Caki2 (cell line): ENCODE measurements around the gene BEST4. TPM values are rescaled to one million over a fixed set of nuclear protein-coding genes. Genes with fewer than 3 reads are reported as not detected.
A peak's percentile ranks its signal among the peaks of the same experiment; 100 is the strongest.
"Not testable (repeated sequence)": the region's sequence is repeated elsewhere in the genome, so short reads cannot be mapped to it uniquely, and the experiment has no call there.

ENCODE experiments used
- DNase-seq: peaks from one replicate; pipeline ENCODE4 v3.0.0-alpha.2; 2015; ENCODE audit warnings: low read depth
- in situ Hi-C: cut with HindIII; loops from 2 replicates; pipeline ENCODE4 v1.10.0; 2016; ENCODE audit warnings: low sequenced_read_pairs, low pct_unique_long_range_greater_than_20kb, mixed read lengths
- total RNA-seq: library from RNA; depleted of rRNA; stranded (reverse); fragments of >200 nt; shearing (Covaris generic); gene quantifications from 2 replicates; pipeline ENCODE4 v1.2.3, GENCODE V29; 2014; ENCODE audit warnings: low replicate concordance

Gene BEST4
- total RNA-seq, 1 experiment from 2014 or later = not detected

- in situ Hi-C loops = no loop called here
These were observed 2.4 kb downstream of the BEST4 start for GRCh38 chr1:44785501-44786137.

GRCh38 chr1:44785029-44785380 lies 3.0 kb downstream of the BEST4 start:
- in situ Hi-C loops = no loop called here
- no peak for DNase-seq

More at GRCh38 chr1:44785501-44786137, 2.4 kb downstream of the BEST4 start:
- DNase-seq = no peak

GRCh38 chr1:44784094-44785028 lies 3.6 kb downstream of the BEST4 start:
- no peak for DNase-seq
- in situ Hi-C loops = no loop called here

DNA sequence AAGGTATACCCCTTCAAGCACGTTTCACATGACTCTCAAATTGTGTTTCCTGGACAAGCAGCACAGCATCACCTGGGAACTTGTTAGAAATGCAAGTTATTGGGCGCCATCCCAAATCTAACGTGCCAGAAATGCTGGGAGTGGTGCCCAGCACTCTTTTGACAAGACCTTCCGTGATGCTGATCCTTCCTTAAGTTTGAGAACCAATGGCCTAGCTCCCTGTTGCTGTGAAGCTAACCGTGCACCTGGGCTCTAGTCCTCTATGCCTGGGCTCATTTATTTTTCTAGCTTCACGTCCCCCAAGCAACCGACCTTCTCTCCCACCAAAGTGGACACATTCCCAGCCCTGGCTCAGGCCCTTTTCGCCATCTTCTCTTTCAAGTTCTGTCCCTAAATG lies 4.3 kb downstream of the BEST4 start:
- in situ Hi-C loops = no loop called here
- DNase-seq = no peak

GRCh38 chr1:44780583-44781121 lies 7.3 kb downstream of the BEST4 start:
- in situ Hi-C loops = no loop called here
- DNase-seq = no peak

GRCh38 chr1:44778705-44779576 lies 9.0 kb downstream of the BEST4 start:
- DNase-seq = no peak
- in situ Hi-C loops = no loop called here

DNA sequence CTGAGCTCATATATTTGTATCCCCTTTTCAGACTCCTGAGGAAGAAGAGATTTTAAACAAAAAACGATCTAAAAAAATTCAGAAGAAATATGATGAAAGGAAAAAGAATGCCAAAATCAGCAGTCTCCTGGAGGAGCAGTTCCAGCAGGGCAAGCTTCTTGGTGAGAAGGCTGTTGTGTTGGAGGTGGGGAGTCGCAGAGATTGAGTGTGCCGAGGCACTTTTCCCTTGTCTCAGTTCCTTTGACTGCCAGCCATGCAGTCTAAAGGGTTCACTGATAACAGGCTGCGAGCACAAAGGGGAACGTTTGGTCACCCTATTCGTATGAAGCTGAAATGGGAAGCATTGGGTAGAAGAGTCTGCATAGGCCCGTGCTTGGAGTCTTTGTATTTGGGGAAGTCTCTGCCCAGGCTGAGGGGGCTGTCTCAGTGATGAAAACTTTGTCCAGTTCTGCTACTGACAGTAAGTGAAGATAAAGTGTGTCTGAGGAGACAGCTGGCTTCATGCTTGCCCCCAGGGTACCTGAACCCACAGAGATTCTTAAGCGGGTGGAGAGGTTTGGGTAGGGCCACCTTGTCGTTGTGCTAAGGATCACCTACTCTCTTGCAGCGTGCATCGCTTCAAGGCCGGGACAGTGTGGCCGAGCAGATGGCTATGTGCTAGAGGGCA lies 9.9 kb downstream of the BEST4 start:
- in situ Hi-C loops = no loop called here
- no peak for DNase-seq

- in situ Hi-C loops = no loop called here
- no peak for DNase-seq
These were observed 10.4 kb downstream of the BEST4 start for GRCh38 chr1:44777547-44777946.

DNA sequence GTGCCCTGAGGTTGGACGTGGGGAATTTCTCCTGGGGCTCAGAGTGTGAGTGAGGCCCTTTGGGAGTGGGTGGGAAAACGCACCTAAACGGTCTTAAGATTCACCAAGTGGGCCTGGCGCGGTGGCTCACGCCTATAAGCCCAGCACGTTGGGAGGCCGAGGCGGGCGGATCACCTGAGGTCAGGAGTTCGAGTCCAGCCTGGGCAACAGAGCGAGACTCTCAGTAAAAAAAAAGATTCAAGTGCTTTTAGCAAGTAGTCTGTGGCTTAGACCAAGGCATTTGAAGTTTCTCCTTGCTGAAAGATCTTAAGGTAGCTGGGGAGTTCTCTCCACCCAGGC lies 11.3 kb downstream of the BEST4 start:
- no peak for DNase-seq
- in situ Hi-C loops = no loop called here

DNA sequence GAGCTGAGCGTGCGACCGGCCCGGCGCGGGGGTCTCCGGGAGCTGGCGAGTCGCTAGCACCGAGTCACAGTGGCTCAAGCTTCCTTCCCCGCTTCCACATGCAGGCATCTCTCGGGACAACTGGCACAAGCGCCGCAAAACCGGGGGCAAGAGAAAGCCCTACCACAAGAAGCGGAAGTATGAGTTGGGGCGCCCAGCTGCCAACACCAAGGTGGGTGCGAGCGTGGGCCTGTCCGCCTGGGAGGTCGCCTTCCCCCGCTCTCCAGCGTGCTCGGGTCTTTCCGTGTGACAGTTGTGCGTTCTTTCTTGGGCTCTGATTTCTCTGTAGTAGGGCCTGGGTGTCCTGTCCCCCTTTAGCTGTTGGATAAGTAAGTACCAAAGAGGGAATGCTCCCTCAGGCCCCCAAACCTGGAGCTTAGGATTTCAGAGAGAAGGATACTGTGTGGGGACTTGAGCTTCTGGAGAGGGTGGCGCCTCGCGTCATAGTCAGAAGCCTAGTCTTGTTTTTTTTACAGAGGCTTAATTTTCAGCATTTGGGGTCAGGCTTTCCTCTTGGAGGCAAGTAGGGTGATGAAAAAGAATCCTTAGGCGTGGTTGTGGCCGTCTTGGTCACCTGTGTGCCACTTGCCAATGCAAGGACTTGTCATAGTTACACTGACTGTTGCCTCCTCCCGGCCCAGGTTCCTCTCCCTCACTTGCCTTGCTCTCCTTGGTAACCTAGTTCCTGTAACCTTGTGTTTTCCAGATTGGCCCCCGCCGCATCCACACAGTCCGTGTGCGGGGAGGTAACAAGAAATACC lies 11.8 kb downstream of the BEST4 start:
- peak; percentile 34 for DNase-seq
- in situ Hi-C loops = no loop called here

- in situ Hi-C loops = no loop called here
- DNase-seq = peak; percentile 88
These were observed 12.7 kb downstream of the BEST4 start, which contains the start of gene RPS8 for GRCh38 chr1:44775078-44775929. Gene RPS8 (plus strand): TSS chr1:44775540. CDS start chr1:44775597, 57 bp downstream.

DNA sequence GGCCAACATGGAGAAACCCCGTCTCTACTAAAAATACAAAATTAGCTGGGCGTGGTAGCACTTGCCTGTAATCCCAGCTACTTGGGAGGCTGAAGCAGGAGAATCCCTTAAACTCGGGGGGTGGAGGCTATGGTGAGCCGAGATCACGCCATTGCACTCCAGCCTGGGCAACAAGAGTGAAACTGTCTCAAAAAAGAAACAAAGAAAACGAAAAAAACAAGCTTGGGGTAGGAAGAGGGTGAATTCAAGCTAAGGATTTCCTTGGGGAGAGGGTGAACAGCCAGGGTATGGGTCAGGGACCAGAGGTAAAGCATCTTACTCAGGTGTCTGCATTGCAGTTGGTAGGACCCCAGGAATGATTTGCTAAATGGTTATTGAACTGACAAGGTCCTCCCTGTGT lies 21.5 kb downstream of the BEST4 start:
- in situ Hi-C loops, DNase-seq: not testable (repeated sequence)

DNA sequence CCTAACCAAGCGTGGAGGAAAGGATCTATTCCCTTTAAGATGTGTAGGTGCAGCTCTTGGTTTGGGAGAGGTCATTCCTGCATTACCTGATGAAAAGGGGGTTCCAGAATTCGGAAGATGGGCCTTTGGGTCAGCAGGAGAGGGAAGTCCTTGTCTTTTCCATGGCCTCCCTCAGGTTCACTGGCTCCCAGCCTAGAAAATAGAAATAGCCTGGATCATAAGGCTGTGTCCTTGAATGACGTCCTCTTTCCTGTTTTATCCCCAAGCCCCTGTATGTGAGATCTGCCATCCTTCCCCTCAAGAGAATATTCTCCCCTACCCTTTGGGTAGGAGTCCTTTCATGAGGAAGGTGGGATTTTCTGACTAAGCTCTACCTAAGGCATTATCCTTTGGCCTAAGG lies 27.1 kb downstream of the BEST4 start:
- in situ Hi-C loops = no loop called here
- DNase-seq = no peak

DNA sequence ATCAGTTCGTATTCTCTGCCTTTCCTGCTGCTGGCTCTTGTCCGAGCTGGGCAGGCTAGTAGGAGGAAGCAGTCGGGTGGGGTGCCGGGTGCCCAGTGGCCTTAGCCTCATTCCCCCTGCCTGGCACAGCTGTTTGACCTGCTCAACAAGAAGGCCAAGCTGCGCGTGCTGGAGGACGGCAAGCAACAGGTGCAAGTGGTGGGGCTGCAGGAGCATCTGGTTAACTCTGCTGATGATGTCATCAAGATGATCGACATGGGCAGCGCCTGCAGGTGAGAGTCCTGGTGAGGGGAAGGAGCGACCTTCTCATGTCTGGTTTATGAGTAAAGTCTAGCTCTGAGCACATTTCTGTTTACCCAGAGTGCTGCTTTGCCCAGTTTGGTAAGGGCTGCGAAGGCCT lies 28.9 kb downstream of the BEST4 start:
- DNase-seq = no peak
- in situ Hi-C loops = no loop called here

GRCh38 chr1:44757420-44757819 lies 30.6 kb downstream of the BEST4 start:
- in situ Hi-C loops = no loop called here
- DNase-seq = no peak

GRCh38 chr1:44747878-44748277 lies 40.1 kb downstream of the BEST4 start:
- in situ Hi-C loops = no loop called here

More at GRCh38 chr1:44747878-44748277, 40.1 kb downstream of the BEST4 start:
- DNase-seq = no peak
